HCT116 (cell line): ENCODE measurements around the gene ZFTA. TPM values are rescaled to one million over a fixed set of nuclear protein-coding genes. Genes with fewer than 3 reads are reported as not detected.

Experiments used
- ATAC-seq: fragments of 200-7000 bp; cut with Tn5 transposase; 2 replicates; pipeline ENCODE4 v1.9.1; 2020; ENCODE audit warnings: mild to moderate bottlenecking, moderate library complexity
- BruUV-seq: library from RNA; stranded (reverse); fragments of 400-500 nt; replicated peaks from 2 replicates; lab custom pipeline; 2021; lab: Mats Ljungman, UMichigan
- CTCF ChIA-PET: fragments of 300-600 bp; sonication (Branson Sonifier 250); formaldehyde crosslinking; loops from one replicate; lab custom pipeline; 2021; ENCODE audit warnings: antibody characterized with exemption; lab: Charles Lee
- POLR2A ChIA-PET: fragments of 300-600, 350-600 bp; sonication (Branson Sonifier 250); formaldehyde crosslinking; loops from one replicate; lab custom pipeline; 2021; ENCODE audit warnings: antibody characterized with exemption; lab: Charles Lee
- RAD21 ChIA-PET, 2 experiments: fragments of 300-600 bp; sonication (Branson Sonifier 250); formaldehyde crosslinking; loops; one replicate each; lab custom pipeline; 2023; ENCODE audit warnings: low total read pairs in 2 of 2; ENCODE audit not compliant: uncharacterized antibody in 2 of 2, unreplicated experiment in 2 of 2, low non-redundant PET in 1 of 2; lab: Charles Lee
- DNase-seq: peaks from one replicate; pipeline ENCODE4 v3.0.0-alpha.2; 2010; ENCODE audit warnings: low read depth, low spot score
- H2AFZ ChIP-seq: fragments of 200-600 bp; shearing (Covaris generic), sonication (generic); 2 replicates; pipeline ENCODE4 v1.6.1; 2017; ENCODE audit warnings: low read depth, mixed run types, mixed read lengths, antibody characterized with exemption, low read length; ENCODE audit not compliant: poor library complexity, severe bottlenecking
- H3K27ac ChIP-seq: 2 replicates; pipeline ENCODE4 v1.5.1; 2012; ENCODE audit warnings: low read depth, low read length
- H3K27me3 ChIP-seq: fragments of 200-600 bp; sonication (generic); 2 replicates; pipeline ENCODE4 v1.6.1; 2016; ENCODE audit warnings: mixed run types, low read length, mixed read lengths; ENCODE audit not compliant: insufficient read depth
- H3K36me3 ChIP-seq, 2 experiments: fragments of 200-500 bp in 1 of 2; fragments of 200-600 bp in 1 of 2; sonication (Bioruptor generic) in 1 of 2; sonication (generic) in 1 of 2; 2 replicates each; pipeline versions ENCODE4 v1.5.1 to v1.6.1; 2014 to 2016; ENCODE audit warnings: low read length in 2 of 2, inconsistent platforms in 1 of 2, mixed read lengths in 1 of 2, mixed run types in 1 of 2; ENCODE audit not compliant: insufficient read depth in 2 of 2, control insufficient read depth in 1 of 2
- H3K4me1 ChIP-seq, 2 experiments: fragments of 200-600 bp in 1 of 2; sonication (generic) in 1 of 2; 2 replicates each; pipeline versions ENCODE4 v1.5.1 to v1.6.1; 2012 to 2017; ENCODE audit warnings: low read length in 2 of 2, inconsistent platforms in 1 of 2, mild to moderate bottlenecking in 1 of 2, mixed read lengths in 1 of 2, mixed run types in 1 of 2, moderate library complexity in 1 of 2; ENCODE audit not compliant: insufficient read depth in 2 of 2, control insufficient read depth in 1 of 2
- H3K4me2 ChIP-seq: fragments of 200-600 bp; sonication (generic); 2 replicates; pipeline ENCODE4 v1.6.1; 2017; ENCODE audit warnings: mixed run types, low read length, mixed read lengths
- H3K4me3 ChIP-seq, 2 experiments: fragments of 200-600 bp in 1 of 2; sonication (generic) in 1 of 2; replicated peaks in 1 of 2; 2 replicates each; pipeline ENCODE4 v1.5.1; 2011 to 2016; ENCODE audit warnings: low read length in 2 of 2, control low read depth in 1 of 2, low read depth in 1 of 2, mild to moderate bottlenecking in 1 of 2, mixed read lengths in 1 of 2, mixed run types in 1 of 2
- H3K79me2 ChIP-seq: fragments of 200-600 bp; sonication (generic); 2 replicates; pipeline ENCODE4 v1.6.1; 2017; ENCODE audit warnings: mild to moderate bottlenecking, mixed run types, low read length, moderate library complexity, mixed read lengths; ENCODE audit not compliant: insufficient read depth
- H3K9ac ChIP-seq: fragments of 200-600 bp; sonication (generic); 2 replicates; pipeline ENCODE4 v1.6.1; 2016; ENCODE audit warnings: low read length, mixed read lengths
- H3K9me2 ChIP-seq: fragments of 200-600 bp; sonication (generic), shearing (Covaris generic); 2 replicates; pipeline ENCODE4 v1.6.1; 2017; ENCODE audit warnings: mixed run types, mild to moderate bottlenecking, moderate library complexity; ENCODE audit not compliant: insufficient read depth
- H3K9me3 ChIP-seq, 2 experiments: fragments of 200-500 bp in 1 of 2; fragments of 200-600 bp in 1 of 2; sonication (Bioruptor generic) in 1 of 2; sonication (generic) in 1 of 2; 2 replicates each; pipeline ENCODE4 v1.6.1; 2014 to 2017; ENCODE audit warnings: low read length in 2 of 2, mixed read lengths in 2 of 2, inconsistent platforms in 1 of 2, low read depth in 1 of 2, mild to moderate bottlenecking in 1 of 2, mixed run types in 1 of 2, moderate library complexity in 1 of 2; ENCODE audit not compliant: control insufficient read depth in 1 of 2, insufficient read depth in 1 of 2
- H4K20me1 ChIP-seq: fragments of 200-600 bp; sonication (generic), shearing (Covaris generic); 2 replicates; pipeline ENCODE4 v1.6.1; 2017; ENCODE audit warnings: mixed run types, mild to moderate bottlenecking, moderate library complexity; ENCODE audit not compliant: insufficient read depth
- ATF3 ChIP-seq: IDR thresholded peaks from 2 replicates; pipeline ENCODE4 v1.6.1; 2012
- EGR1 ChIP-seq: IDR thresholded peaks from 2 replicates; pipeline ENCODE4 v1.6.1; 2012; ENCODE audit warnings: low read depth
- EZH2 ChIP-seq: fragments of 200-600 bp; sonication (generic); IDR thresholded peaks from 2 replicates; pipeline ENCODE4 v1.6.1; 2017; ENCODE audit warnings: antibody characterized with exemption, mixed run types
- EZH2phosphoT487 ChIP-seq: fragments of 200-600 bp; IDR thresholded peaks from 2 replicates; pipeline ENCODE4 v1.6.1; 2018; ENCODE audit warnings: antibody characterized with exemption, borderline replicate concordance
- POLR2A ChIP-seq: IDR thresholded peaks from 2 replicates; pipeline ENCODE4 v1.7.0; 2011; ENCODE audit warnings: borderline replicate concordance; ENCODE audit not compliant: insufficient read depth, insufficient read length; ENCODE audit errors: extremely low read depth
- POLR2AphosphoS5 ChIP-seq: IDR thresholded peaks from 2 replicates; pipeline ENCODE4 v1.6.1; 2011; ENCODE audit warnings: mild to moderate bottlenecking, low read depth, low read length, moderate library complexity
- RAD21 ChIP-seq: IDR thresholded peaks from 2 replicates; pipeline ENCODE4 v1.6.1; 2012; ENCODE audit warnings: low read depth, mild to moderate bottlenecking
- SIN3A ChIP-seq: IDR thresholded peaks from 2 replicates; pipeline ENCODE4 v1.6.1; 2012; ENCODE audit warnings: low read depth
- SRF ChIP-seq: IDR thresholded peaks from 2 replicates; pipeline ENCODE4 v1.6.1; 2012; ENCODE audit warnings: low read depth
- YY1 ChIP-seq: IDR thresholded peaks from 2 replicates; pipeline ENCODE4 v1.6.1; 2011; ENCODE audit warnings: low read length, low read depth, moderate library complexity, mild to moderate bottlenecking; ENCODE audit not compliant: insufficient replicate concordance; ENCODE audit errors: extremely low read depth
- ZFX ChIP-seq: fragments of 450-650 bp; IDR thresholded peaks from 2 replicates; pipeline ENCODE4 v1.6.1; 2017
- ZNF274 ChIP-seq: fragments of 200-500 bp; sonication (Bioruptor generic); IDR thresholded peaks from 2 replicates; pipeline ENCODE4 v1.6.1; 2014; ENCODE audit warnings: mild to moderate bottlenecking, low read depth, low read length, inconsistent platforms
- intact Hi-C: fragments of 100-400 bp; cut with micrococcal nuclease; formaldehyde crosslinking; loops from 2 replicates; pipeline ENCODE4 v1.10.0; 2022
- total RNA-seq: library from RNA; stranded (reverse); gene quantifications from one replicate; pipeline ENCODE4 v1.2.1, GENCODE V29; 2021; ENCODE audit not compliant: unreplicated experiment
- TF ChIP-seq, protein P1 (sequence below): IDR thresholded peaks from 2 replicates; pipeline ENCODE4 v1.6.1; 2012; ENCODE audit warnings: low read depth
- TF ChIP-seq, protein P2 (sequence below), 3 experiments: fragments of 200-600 bp in 1 of 3; sonication (generic) in 1 of 3; IDR thresholded peaks in 2 of 3; conservative IDR thresholded peaks in 1 of 3; 2 replicates each; pipeline ENCODE4 v1.5.1; 2012 to 2017; ENCODE audit warnings: low read depth in 2 of 3, low read length in 2 of 3, antibody characterized with exemption in 1 of 3, borderline replicate concordance in 1 of 3, control low read depth in 1 of 3, mild to moderate bottlenecking in 1 of 3, mixed read lengths in 1 of 3, mixed run types in 1 of 3, moderate library complexity in 1 of 3; ENCODE audit not compliant: insufficient read depth in 1 of 3

Gene ZFTA
- total RNA-seq, 1 experiment from 2014 or later = 14.7 TPM

- no peak for DNase-seq
- Histone ChIP-seq H3K9me3 (no peaks in the 10 kb centered on the region), H3K79me2 (peaks cover 58% of the 10 kb centered on the region), H2AFZ (no peak overlapping the region), H3K4me1 (peaks cover 10 to 19% of the 10 kb centered on the region in 2 experiments; a peak in 3 of 4 replicates)
- intact Hi-C loops = no loop called here
- RAD21 ChIA-PET = no interaction called here
- CTCF ChIA-PET = no interaction called here
- TF ChIP-seq ATF3 (no peak), YY1 (no peak), ZNF274 (no peak), ZFX (no peak), RAD21 (no peak), SRF (no peak), SIN3A (no peak), EZH2phosphoT487 (no peak), EZH2 (no peak), POLR2A (no peak), POLR2AphosphoS5 (no peak), EGR1 (no peak)
- TF ChIP-seq, protein P1, sequence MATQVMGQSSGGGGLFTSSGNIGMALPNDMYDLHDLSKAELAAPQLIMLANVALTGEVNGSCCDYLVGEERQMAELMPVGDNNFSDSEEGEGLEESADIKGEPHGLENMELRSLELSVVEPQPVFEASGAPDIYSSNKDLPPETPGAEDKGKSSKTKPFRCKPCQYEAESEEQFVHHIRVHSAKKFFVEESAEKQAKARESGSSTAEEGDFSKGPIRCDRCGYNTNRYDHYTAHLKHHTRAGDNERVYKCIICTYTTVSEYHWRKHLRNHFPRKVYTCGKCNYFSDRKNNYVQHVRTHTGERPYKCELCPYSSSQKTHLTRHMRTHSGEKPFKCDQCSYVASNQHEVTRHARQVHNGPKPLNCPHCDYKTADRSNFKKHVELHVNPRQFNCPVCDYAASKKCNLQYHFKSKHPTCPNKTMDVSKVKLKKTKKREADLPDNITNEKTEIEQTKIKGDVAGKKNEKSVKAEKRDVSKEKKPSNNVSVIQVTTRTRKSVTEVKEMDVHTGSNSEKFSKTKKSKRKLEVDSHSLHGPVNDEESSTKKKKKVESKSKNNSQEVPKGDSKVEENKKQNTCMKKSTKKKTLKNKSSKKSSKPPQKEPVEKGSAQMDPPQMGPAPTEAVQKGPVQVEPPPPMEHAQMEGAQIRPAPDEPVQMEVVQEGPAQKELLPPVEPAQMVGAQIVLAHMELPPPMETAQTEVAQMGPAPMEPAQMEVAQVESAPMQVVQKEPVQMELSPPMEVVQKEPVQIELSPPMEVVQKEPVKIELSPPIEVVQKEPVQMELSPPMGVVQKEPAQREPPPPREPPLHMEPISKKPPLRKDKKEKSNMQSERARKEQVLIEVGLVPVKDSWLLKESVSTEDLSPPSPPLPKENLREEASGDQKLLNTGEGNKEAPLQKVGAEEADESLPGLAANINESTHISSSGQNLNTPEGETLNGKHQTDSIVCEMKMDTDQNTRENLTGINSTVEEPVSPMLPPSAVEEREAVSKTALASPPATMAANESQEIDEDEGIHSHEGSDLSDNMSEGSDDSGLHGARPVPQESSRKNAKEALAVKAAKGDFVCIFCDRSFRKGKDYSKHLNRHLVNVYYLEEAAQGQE = no peak
- TF ChIP-seq, protein P2, sequence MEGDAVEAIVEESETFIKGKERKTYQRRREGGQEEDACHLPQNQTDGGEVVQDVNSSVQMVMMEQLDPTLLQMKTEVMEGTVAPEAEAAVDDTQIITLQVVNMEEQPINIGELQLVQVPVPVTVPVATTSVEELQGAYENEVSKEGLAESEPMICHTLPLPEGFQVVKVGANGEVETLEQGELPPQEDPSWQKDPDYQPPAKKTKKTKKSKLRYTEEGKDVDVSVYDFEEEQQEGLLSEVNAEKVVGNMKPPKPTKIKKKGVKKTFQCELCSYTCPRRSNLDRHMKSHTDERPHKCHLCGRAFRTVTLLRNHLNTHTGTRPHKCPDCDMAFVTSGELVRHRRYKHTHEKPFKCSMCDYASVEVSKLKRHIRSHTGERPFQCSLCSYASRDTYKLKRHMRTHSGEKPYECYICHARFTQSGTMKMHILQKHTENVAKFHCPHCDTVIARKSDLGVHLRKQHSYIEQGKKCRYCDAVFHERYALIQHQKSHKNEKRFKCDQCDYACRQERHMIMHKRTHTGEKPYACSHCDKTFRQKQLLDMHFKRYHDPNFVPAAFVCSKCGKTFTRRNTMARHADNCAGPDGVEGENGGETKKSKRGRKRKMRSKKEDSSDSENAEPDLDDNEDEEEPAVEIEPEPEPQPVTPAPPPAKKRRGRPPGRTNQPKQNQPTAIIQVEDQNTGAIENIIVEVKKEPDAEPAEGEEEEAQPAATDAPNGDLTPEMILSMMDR (IDR thresholded peaks at IDR 0.05 in 2 of 3, conservative IDR thresholded peaks at IDR 0.05 in 1 of 3; ENCODE audit: borderline replicate concordance in 1 of 3, insufficient read depth in 1 of 3, low read depth in 2 of 3, low read length in 2 of 3) = no peak
- TF ChIP-seq, all 23 proteins: peak for 0
- Histone ChIP-seq H3K27ac (no peak overlapping the region), H3K36me3 (peaks cover 22 to 37% of the 10 kb centered on the region in 2 experiments; a peak in 3 of 4 replicates), H3K9ac (no peak overlapping the region), H3K9me2 (no peaks in the 10 kb centered on the region), H4K20me1 (peaks cover 4% of the 10 kb centered on the region; the same call in 1 of the 2 replicates), H3K27me3 (no peaks in the 10 kb centered on the region), H3K4me3 (no peak overlapping the region), H3K4me2 (no peak overlapping the region)
- POLR2A ChIA-PET = no interaction called here
- no peak for ATAC-seq
- BruUV-seq = no TSS peak
These were observed 48.2 kb upstream of the ZFTA start for GRCh38 chr11:63816732-63817131.
